NCI-H1417 (cell line): ENCODE data around the gene HOXD4.

Experiments used
- DNase-seq, 3 experiments: peaks; one replicate each; lab custom pipeline; 2025; lab: John Stamatoyannopoulos, UW

The HOXD4 gene

GRCh38 chr2:176139661-176140512 lies 11.5 kb upstream of the HOXD4 start:
- DNase-seq = no peak

DNA sequence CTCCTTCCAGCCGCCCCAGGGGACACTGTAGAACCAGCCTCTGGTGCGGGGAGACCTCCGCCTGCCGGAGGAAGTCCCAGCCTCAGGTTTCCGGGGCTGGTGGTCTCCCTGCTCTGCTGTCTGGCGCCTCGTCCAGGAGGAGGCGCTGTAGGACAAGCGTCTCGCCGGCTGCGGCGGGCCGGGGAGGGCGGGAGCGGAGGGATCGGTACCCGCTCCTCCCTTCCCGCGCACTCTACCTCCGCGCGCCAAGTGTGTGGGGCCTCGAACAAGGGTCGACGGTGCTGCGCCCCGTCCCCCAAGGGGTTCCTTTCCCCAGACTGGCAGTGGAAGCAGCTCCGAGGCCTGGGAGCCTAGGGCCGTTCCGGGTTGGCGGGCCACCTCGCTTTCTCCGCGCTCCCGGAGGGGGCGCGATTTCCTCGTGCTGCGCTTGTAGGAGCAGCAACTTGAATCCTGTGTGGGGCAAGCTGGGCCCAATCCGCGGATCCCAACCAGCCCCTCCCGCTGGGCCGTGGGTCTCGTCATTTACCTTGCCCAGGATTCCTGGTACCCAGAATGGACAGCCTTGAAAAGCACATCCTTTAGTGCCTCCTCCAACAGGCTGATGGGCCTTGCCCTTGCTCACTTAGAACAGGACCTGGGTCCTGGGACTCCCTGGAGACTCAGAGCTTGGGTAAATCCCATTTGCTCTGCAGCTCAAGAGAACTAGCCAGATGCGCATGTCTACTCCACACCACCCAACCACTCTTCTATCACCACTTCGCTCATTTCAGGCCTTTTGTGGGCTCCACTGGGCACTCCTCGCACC lies 10.6 kb upstream of the HOXD4 start:
- DNase-seq = peak; percentile 77 to 88 (median 84)

- DNase-seq = no peak
Measured at GRCh38 chr2:176142281-176142680, 9.1 kb upstream of the HOXD4 start.

GRCh38 chr2:176145085-176145969 lies 6.0 kb upstream of the HOXD4 start:
- DNase-seq = no peak

- peak in 1 of 3 experiments; percentile 11 for DNase-seq
Measured at GRCh38 chr2:176146101-176146500, 5.2 kb upstream of the HOXD4 start.

DNA sequence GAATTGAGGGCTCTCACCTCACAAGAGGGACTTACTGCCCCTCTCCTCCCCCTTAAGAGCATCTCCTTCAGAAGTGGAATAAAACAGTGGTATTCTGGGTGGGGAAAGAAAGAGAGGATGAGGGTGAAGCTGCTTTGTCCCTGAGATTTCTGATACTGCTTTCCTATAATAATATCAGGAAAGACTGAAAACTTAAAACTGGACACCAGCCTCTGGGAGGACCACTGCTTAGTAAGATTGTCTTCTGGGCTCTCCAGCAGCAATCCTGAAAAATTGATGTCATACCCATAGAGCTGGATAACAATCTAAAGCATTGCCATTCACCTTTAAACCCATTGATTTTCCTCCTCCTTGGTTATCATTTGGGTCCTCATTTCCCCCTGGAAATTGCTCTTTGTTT lies 4.7 kb upstream of the HOXD4 start:
- DNase-seq = no peak

DNA sequence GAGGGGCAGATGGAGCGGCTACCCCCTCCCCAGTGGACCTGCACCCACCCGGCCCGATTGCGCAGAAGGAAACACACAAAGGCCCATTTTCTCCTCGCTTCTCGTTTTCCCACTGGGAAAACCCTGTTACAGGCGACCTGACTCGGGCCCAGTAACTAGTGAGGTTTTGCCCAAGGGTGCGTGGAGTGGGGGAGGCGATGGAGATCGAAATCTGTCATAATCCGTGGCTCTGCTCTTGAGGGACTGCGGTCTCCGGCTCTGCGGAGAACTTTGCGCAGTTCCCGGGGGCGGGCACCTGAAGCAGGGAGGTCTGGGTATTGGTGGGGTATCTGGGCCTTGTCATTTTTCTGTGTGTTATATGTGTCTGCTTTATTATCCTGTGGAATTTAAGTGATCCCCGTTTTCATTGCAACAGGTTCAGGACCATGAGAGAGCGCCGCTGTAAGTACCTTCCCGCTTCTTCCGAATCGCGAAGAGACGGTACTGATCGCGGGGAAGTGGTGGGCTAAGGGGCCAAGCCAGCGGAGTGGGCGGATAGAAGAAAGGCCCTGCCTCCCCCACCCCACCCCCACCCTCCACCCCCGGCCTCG lies 4.0 kb upstream of the HOXD4 start:
- no peak for DNase-seq

- no peak for DNase-seq
Measured at GRCh38 chr2:176147800-176148496, 3.4 kb upstream of the HOXD4 start.

DNA sequence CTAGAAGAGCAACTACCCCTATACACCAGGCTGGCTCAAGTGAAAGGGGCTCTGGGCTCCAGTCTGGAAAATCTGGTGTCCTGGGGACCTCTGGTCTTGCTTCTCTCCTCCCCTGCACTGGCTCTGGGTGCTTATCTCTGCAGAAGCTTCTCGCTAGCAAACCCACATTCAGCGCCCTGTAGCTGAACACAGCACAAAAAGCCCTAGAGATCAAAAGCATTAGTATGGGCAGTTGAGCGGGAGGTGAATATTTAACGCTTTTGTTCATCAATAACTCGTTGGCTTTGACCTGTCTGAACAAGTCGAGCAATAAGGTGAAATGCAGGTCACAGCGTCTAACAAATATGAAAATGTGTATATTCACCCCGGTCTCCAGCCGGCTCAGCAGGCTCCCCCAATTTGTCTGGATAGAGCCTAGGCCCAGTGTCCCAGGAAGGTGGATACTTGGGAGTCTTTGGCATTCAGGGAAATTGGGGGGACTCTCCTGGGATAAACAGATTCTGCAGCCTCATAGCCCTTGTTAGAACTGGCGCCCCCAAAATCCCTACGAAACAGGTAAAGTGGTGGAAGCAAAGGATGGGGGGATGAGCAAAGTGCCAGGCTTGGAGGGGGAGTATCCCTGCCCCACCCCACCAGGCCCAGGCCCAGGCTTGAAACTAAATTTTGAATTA lies 2.5 kb upstream of the HOXD4 start:
- DNase-seq = no peak

DNA sequence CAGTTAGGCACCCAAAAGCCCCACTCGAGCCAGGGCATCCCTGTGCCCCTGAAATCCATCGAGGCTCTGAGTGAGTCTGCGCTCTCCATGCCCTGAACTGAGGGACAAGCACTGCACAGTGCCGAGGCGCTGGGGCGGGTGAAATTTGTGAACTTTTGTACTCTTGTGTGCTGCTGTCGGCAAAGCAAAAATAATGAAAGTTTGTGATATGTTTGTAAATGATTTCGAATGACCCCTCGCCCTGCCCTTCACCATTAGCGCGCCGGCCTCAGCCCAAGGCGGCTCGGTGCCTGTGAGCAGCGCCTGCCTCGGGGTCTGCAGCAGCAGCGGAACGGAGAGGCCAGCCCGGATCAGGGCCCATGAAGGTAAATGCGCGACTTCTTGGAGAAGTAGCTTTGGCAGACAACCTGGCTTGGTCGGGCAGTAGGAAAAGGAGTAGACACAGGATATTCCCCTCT lies 1.8 kb upstream of the HOXD4 start:
- DNase-seq = no peak

DNA sequence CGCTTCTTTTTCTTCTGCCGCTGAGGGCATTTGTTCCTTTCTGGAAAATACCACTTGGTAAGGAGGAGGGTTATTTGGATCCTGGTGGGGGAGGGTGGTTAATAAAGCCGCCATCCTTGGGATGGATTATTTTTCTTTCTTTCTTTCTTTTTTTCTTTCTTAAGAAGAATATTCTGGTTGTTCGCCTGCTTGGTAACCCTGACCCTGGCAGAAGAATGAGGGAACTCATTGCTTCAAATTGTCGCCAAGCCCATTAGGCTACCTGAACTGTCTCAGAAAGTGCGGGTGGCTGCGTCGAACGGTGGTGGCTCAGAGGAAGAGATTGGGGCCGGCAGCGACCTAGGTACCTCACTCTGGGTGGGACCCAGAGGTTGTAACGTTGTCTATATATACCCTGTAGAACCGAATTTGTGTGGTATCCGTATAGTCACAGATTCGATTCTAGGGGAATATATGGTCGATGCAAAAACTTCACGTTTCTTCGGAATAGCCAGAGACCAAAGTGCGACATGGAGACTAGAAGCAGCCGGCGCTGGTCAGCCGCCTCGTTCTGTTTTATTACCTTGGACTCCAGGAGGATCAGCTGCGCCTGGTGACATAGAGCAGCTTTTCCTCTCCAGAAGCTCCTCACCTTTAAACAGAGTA lies 1.3 kb upstream of the HOXD4 start:
- DNase-seq = no peak

- no peak for DNase-seq
Measured at GRCh38 chr2:176150584-176151441, 537 bp upstream of the HOXD4 start.

DNA sequence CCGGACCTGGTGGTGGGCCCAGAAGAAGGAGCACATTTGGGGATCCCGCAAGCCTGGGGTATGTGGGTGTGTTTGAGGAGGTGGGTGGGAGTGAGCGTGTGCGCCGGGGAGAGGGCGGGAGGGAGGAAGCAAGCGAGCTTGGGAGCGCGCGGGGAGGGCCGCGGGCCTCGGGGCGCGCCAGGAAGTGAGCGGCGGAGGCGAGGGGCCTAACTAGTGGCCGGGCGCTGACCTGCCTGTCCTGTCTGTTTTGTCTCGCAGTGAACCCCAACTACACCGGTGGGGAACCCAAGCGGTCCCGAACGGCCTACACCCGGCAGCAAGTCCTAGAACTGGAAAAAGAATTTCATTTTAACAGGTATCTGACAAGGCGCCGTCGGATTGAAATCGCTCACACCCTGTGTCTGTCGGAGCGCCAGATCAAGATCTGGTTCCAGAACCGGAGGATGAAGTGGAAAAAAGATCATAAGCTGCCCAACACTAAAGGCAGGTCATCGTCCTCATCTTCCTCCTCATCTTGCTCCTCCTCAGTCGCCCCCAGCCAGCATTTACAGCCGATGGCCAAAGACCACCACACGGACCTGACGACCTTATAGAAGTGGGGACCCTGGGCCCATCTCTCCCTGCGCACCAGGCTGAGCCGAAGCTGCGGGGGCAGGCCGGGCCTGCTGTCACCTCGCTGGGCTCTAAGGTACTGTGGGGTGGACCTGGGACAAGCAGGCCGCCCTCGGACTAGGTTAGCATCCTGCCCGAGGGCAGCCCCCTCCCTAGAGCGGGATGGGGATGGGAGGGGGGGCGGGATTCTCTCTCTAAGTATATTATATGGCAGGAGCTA lies 1.2 kb downstream of the HOXD4 start:
- DNase-seq = peak in 2 of 3 experiments; percentile 75 to 76

DNA sequence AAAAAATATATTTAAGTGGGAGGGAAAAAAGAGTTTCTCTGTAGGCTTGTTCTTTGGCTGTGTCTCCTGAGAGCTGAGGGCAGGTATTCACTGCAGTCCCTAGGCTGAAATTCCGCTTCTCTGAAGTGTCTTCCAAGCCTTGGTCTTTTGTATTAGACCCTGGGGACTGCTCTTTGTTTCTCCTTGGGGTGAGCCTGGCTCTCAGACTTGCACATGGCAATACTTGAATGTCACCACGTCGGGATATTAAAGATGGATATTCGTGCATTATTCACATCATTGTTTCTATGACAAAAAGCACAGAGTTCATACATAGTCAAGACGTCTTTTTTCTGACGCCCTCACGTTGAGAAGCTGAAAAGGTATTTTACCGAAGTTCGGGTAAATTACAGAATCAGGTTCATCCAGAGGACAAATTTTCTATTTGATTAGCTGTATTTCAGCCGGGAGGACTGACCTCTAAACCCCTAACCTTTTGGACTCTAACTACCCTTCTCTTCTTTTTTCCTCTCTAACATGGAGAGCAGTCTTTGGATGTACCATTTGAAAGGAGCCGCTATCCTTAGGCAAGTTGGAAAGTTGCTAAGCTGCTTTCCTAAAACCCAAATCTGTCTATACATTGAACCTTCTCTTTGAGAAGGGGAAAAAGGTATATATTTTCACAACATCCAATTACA lies 3.4 kb downstream of the HOXD4 start:
- no peak for DNase-seq

- no peak for DNase-seq
Measured at GRCh38 chr2:176155356-176156044, 4.2 kb downstream of the HOXD4 start.

- no peak for DNase-seq
Measured at GRCh38 chr2:176156301-176156806, 5.0 kb downstream of the HOXD4 start.
